Activated CD4-positive, alpha-beta T cell treated with anti-CD3 and anti-CD28 coated beads, Interleukin-10, Interleukin-2, amounts not matched to agents 100 ng/mL and 50 ng/mL, durations not matched to agents 16 hours and 8 hours (primary cell): ENCODE measurements around the gene NUTM1.
"Not testable (repeated sequence)": the region's sequence is repeated elsewhere in the genome, so short reads cannot be mapped to it uniquely, and the experiment has no call there.

ENCODE experiments used
- DNase-seq: peaks from one replicate; pipeline ENCODE4 v3.0.0-alpha.2; 2020

NUTM1 gene

GRCh38 chr15:34336991-34337556, 6.0 kb upstream of the NUTM1 start:
- peak; percentile 31 for DNase-seq

- DNase-seq = peak; percentile 93
Measured at GRCh38 chr15:34337557-34338306, 5.4 kb upstream of the NUTM1 start, which contains the start of gene SLC12A6. Gene SLC12A6 (minus strand): TSS chr15:34337781. CDS start chr15:34336680, 1,101 bp downstream.

- DNase-seq = no peak
Measured at GRCh38 chr15:34338347-34338746, 4.8 kb upstream of the NUTM1 start.

- DNase-seq = no peak
Measured at GRCh38 chr15:34339946-34340345, 3.2 kb upstream of the NUTM1 start.

GRCh38 chr15:34341381-34342212, 1.5 kb upstream of the NUTM1 start:
- DNase-seq = no peak

- DNase-seq = not testable (repeated sequence)
Measured at GRCh38 chr15:34342213-34342736, 840 bp upstream of the NUTM1 start.

GRCh38 chr15:34347951-34348638, 5.0 kb downstream of the NUTM1 start:
- no peak for DNase-seq

- DNase-seq = no peak
Measured at GRCh38 chr15:34348735-34349300, 5.7 kb downstream of the NUTM1 start.

- no peak for DNase-seq
Measured at GRCh38 chr15:34349769-34350168, 6.7 kb downstream of the NUTM1 start.

- not testable (repeated sequence) for DNase-seq
Measured at GRCh38 chr15:34352996-34353395, 9.9 kb downstream of the NUTM1 start.

- no peak for DNase-seq
Measured at GRCh38 chr15:34353627-34354026, 10.5 kb downstream of the NUTM1 start.

- no peak for DNase-seq
Measured at GRCh38 chr15:34354286-34354685, 11.2 kb downstream of the NUTM1 start.

- no peak for DNase-seq
Measured at GRCh38 chr15:34355241-34355640, 12.1 kb downstream of the NUTM1 start.

- no peak for DNase-seq
Measured at GRCh38 chr15:34357653-34358052, 14.5 kb downstream of the NUTM1 start.

- DNase-seq = no peak
Measured at GRCh38 chr15:34358367-34358766, 15.3 kb downstream of the NUTM1 start.

GRCh38 chr15:34358948-34359347, 15.8 kb downstream of the NUTM1 start:
- DNase-seq = no peak

GRCh38 chr15:34359416-34359815, 16.3 kb downstream of the NUTM1 start:
- DNase-seq = no peak

- no peak for DNase-seq
Measured at GRCh38 chr15:34360298-34360697, 17.2 kb downstream of the NUTM1 start.

GRCh38 chr15:34361278-34361677, 18.2 kb downstream of the NUTM1 start:
- DNase-seq = no peak

- DNase-seq = no peak
Measured at GRCh38 chr15:34362047-34362773, 19.1 kb downstream of the NUTM1 start.

GRCh38 chr15:34364041-34364440, 20.9 kb downstream of the NUTM1 start:
- no peak for DNase-seq
